Activated T-cell treated with anti-CD3 and anti-CD28 coated beads for 24 hours (primary cell): ENCODE measurements around the gene FOXD2.

Source experiments
- DNase-seq: peaks from one replicate; pipeline ENCODE4 v3.0.0-alpha.2; 2020; ENCODE audit warnings: low read depth

The FOXD2 gene

GRCh38 chr1:47465605-47466004, 27.8 kb downstream of the FOXD2 start:
- DNase-seq = no peak

DNA sequence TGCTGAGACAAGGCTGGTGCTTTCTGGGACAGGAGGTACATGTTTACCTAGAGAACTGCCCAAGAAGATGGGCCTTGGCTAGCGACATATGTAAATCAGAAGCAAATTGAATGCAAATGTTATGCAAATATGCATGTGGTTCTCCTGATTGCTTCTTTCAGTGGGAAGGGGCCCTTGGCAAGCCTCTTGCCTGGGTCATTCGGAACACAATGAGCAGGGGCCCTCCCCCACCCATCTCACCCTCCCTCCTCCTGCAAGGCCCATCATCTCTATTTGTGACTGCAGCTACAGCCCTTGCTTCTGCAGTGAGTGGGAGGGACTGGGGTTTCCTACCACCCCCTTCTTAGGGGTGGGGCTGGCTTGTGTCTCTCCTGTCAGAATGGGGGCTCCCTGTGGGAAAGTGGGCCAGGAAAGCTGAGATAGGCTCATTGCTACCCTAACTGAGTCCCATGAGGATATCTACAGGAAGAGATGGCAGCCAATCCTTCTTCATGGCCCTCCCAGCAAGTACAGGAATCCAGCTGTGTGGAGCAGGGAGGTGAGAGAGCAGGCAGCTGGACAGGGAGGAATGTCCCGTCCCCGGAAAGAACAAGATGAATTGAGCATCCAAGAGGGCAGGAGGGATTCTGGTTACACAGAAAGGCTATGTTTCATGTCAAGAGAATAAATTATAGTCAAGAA, 31.0 kb downstream of the FOXD2 start:
- DNase-seq = no peak

DNA sequence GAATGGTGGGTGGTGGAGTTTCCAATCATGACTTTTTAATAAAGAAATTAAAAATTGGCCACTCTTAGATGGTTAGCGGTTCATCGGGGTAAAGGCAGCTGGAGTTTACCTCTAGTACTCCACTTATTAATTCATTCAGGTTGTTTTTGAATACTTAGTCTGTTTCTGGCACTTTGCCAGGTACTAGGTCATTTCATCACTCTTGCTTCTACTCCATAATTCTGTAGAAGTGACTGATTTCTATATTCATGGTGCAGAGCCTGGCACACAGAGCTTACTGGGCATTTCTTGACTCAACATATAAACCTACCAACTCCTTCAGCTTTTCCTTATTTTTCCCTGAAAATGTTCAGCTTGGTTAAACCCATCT, 31.5 kb downstream of the FOXD2 start:
- DNase-seq = no peak

DNA sequence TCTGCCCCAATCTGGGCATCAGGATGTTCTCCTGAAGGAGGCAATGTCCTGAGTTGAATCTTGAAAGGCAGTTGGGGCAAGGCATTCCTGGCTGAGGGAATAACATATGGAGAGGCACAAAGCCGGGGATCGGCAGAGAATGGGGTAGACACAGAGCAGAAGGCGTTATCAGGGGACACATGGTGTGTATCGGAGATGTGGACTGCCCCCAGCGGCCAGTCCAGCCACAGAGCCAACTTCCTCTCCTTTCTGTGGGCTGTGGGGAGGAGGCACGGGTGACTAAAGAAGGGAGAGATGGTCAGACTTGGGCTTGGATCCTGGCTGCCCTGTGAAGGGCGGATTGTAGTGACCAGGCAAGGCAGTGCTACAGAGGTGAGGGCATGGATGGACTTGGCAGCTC, 32.1 kb downstream of the FOXD2 start:
- DNase-seq = no peak

DNA sequence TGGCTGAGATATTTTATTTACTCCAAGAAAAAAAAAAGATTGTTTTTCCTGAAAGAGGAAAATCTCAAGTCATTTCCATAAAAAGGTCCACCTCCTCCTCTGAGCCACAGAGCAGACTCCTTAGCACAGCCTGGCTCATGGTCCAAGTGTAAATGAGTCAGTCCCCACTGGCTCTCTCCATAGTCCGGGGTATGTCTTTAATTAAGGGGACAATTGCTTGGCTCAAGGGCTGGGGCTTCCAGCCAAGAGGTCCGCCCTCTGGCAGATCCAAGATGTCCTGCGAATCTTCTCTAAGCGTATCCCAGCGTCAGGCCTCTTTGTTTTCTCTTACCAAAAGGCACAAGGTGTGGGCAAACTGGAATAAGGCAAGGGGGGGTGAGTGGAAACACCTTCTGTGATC, 33.3 kb downstream of the FOXD2 start:
- DNase-seq = no peak

GRCh38 chr1:47474278-47475193, 36.7 kb downstream of the FOXD2 start:
- no peak for DNase-seq

DNA sequence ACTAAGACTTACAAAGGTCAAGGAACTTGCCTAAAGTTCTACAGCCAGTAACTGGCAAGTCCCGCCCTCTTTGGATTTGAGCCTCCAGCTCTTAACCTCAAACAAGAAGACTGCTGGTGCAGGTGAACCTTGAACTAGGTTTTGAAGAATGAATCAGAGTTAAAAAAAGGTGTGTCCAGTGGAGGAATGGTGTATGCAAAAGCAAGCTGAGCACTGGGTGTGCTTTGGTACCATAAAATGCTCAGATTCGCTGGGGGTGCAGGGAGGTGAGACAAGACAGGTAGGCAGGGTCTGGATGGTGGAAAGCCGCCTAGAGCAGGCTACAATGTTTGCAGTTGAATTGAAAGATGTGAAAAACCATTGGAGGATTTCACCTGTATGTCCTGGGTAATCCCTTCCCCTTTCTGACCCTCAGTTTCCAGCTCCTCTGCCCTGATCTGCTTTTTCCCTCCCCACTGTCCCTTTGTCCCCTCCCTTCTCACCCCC, 39.8 kb downstream of the FOXD2 start:
- no peak for DNase-seq

GRCh38 chr1:47478090-47478489, 40.2 kb downstream of the FOXD2 start:
- no peak for DNase-seq

- no peak for DNase-seq
Measured at GRCh38 chr1:47479664-47480063, 41.8 kb downstream of the FOXD2 start.

DNA sequence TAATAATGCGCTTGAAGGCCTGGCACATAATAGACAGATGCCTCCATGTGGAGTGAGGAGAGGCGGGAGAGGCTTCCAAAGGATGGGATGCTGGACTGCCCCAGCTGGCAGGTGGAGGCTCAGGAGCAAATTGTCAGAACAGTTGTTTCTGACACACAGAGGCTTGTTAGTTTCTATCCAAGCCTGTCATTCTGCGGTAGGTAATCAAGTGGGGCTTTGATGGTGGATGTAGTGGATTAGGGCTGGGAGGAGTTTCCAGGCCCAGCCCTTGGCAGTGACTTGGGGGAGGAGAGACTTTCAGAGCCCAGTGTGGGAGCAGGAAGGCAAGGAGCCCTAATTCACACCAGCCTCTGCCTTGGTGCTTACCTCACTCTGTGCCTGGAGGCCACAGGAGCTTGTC, 44.1 kb downstream of the FOXD2 start:
- DNase-seq = no peak

DNA sequence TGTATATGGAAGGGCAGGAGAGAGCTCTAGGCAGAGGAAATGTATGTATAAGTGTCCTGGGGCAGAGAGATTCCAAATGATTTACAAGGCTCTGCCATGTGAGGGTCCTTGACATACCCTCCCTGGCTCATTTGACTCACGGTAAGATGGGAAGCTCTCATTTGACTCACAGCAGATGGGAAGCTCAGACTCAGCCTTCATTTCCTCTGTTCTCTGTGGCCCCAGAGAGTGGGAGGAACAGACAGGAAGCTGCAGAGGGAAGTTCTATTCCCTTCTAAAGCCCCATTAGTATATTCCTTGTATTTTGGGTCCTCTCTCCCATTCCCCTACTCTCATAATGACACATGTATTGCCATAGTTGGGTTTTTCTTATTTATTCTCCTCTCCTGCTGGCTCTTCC, 44.9 kb downstream of the FOXD2 start:
- no peak for DNase-seq

- DNase-seq = no peak
Measured at GRCh38 chr1:47483651-47484050, 45.8 kb downstream of the FOXD2 start.

GRCh38 chr1:47485817-47486216, 48.0 kb downstream of the FOXD2 start:
- DNase-seq = no peak

- DNase-seq = no peak
Measured at GRCh38 chr1:47487332-47487731, 49.5 kb downstream of the FOXD2 start.

- DNase-seq = no peak
Measured at GRCh38 chr1:47487850-47488450, 50.1 kb downstream of the FOXD2 start.
